Aorta (tissue), 5 donors: ENCODE data around the gene COLEC11. TPM values are rescaled to one million over a fixed set of nuclear protein-coding genes. Genes with fewer than 3 reads are reported as not detected.
"Not testable (repeated sequence)": the region's sequence is repeated elsewhere in the genome, so short reads cannot be mapped to it uniquely, and the experiment has no call there.

Experiments
- ATAC-seq: fragments of 200-7000 bp; cut with Tn5 transposase; one replicate; pipeline ENCODE4 v1.9.1; 2022; ENCODE audit warnings: moderate library complexity; ENCODE audit not compliant: low FRiP score
- DNase-seq, 2 donors: peaks; one replicate each; pipeline ENCODE4 v3.0.0-alpha.2; 2020
- H3K27ac ChIP-seq, 2 donors: one replicate each; pipeline ENCODE4 v1.5.1; 2013; ENCODE audit warnings: low read length in 2 of 2, mild to moderate bottlenecking in 2 of 2, moderate library complexity in 2 of 2, control low read depth in 1 of 2, inconsistent platforms in 1 of 2, low read depth in 1 of 2
- H3K27me3 ChIP-seq, 2 donors: one replicate each; pipeline ENCODE4 v1.6.1; 2013; ENCODE audit warnings: control low read depth in 1 of 2, low read length in 1 of 2, mild to moderate bottlenecking in 1 of 2, moderate library complexity in 1 of 2; ENCODE audit not compliant: insufficient read depth in 2 of 2, control insufficient read depth in 1 of 2
- H3K36me3 ChIP-seq, 2 donors: one replicate each; pipeline ENCODE4 v1.6.1; 2013; ENCODE audit warnings: control low read depth in 1 of 2, low read length in 1 of 2, mild to moderate bottlenecking in 1 of 2; ENCODE audit not compliant: insufficient read depth in 2 of 2, control insufficient read depth in 1 of 2
- H3K4me1 ChIP-seq, 2 donors: one replicate each; pipeline ENCODE4 v1.6.1; 2013; ENCODE audit warnings: low read length in 2 of 2, control low read depth in 1 of 2, mild to moderate bottlenecking in 1 of 2, moderate library complexity in 1 of 2; ENCODE audit not compliant: insufficient read depth in 2 of 2, control insufficient read depth in 1 of 2
- H3K4me3 ChIP-seq, 2 donors: one replicate each; pipeline ENCODE4 v1.5.1; 2013; ENCODE audit warnings: low read length in 2 of 2, control low read depth in 1 of 2, mild to moderate bottlenecking in 1 of 2
- H3K9me3 ChIP-seq: one replicate; pipeline ENCODE4 v1.6.1; 2013; ENCODE audit warnings: mild to moderate bottlenecking, low read length; ENCODE audit not compliant: control insufficient read depth
- WGBS, 2 donors: extraction: QIAGEN DNeasy Blood & Tissue Kit; methylation state at CpG; one replicate each; pipeline ENCODE4 v1.1.7; 2013; 5-methylcytosine and 5-hydroxymethylcytosine counted together
- intact Hi-C, 2 donors: fragments of 100-400 bp; cut with DNase I; formaldehyde crosslinking; loops; one replicate each; pipeline versions ENCODE4 v1.14.2 to v1.15.0; 2022
- polyA plus RNA-seq, 2 donors: library from polyadenylated mRNA; stranded (reverse); fragments of 200-250 nt; gene quantifications; one replicate each; pipeline ENCODE4 v1.2.3, GENCODE V29; 2013
- total RNA-seq, 2 donors: library from RNA; stranded (reverse); fragmentation: NEBNext Ultra II Directional; extraction: Animal tissue kit (Norgen Biotek cat#: 25700); gene quantifications; one replicate each; pipeline ENCODE4 v1.2.1, GENCODE V29; 2021
- donor health status: healthy with polysubstance abuse.
- donor health status: Bipolar disorder and iron deficiency.
- donor health status: DM: no; HTN: no; CAD: no.
- donor health status: DM: no; HTN: no; CAD: no.
- donor health status: DM: yes; HTN: yes; CAD: no.

COLEC11 gene
- total and polyA plus RNA-seq, 4 donors = 1.4 to 33.2 (median 16.5) TPM

DNA sequence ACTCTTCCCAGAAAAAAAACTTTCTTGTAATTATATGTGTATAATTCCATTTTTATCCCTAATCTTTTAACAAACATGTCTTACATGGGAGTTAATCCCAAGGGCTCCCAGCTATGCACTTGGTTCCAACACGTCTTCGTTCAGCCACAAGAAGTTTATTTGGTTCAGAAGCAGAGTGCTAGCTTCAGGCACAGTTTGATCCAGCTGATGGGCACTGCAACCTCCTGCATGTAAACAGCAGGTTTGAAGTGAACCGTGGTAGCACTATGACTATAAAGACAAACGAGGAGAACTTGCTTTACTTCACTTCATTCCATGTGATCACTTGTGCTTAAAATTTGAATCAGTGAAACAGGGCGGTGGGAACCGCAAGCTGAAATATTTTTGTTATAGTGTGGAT lies 29.8 kb upstream of the COLEC11 start:
- H3K4me1 ChIP-seq = no peaks in the 10 kb centered on the region
- no peaks in the 10 kb centered on the region for H3K9me3 ChIP-seq
- DNase-seq (no peak), ATAC-seq (no peak)
- WGBS, 2 donors = 71 to 78% methylated on average over 6 of the region's 6 CpGs
- intact Hi-C loops = no loop called here
- H3K36me3 ChIP-seq = no peaks in the 10 kb centered on the region
- H3K27me3 ChIP-seq = no peaks in the 10 kb centered on the region
- no peak overlapping the region for H3K27ac ChIP-seq
- H3K4me3 ChIP-seq = no peak overlapping the region

DNA sequence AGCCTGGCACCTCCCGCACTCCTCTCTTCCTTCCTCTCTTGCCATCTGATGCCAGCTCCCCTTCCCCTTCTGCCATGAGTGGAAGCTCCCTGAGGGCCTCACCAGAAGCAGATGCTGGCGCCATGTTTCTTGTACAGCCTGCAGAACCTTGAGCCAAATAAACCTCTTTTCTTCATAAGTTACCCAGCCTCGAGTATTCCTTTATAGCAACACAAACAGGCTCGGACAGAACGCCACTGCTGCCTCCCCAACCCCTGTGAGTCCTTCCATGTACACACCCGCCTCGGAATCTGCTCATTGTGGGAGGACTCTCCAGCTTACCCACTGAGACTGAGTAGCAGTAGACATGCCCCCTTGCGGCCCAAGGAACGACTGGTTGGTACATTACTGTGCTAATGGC lies 28.1 kb upstream of the COLEC11 start:
- intact Hi-C loops = no loop called here
- ATAC-seq = no peak
- DNase-seq = no peak
- no peaks in the 10 kb centered on the region for H3K27me3 ChIP-seq
- no peaks in the 10 kb centered on the region for H3K36me3 ChIP-seq
- H3K9me3 ChIP-seq = no peaks in the 10 kb centered on the region
- no peak overlapping the region for H3K27ac ChIP-seq
- no peak overlapping the region for H3K4me3 ChIP-seq
- WGBS, 2 donors = 92% methylated on average over 9 of the region's 9 CpGs
- no peaks in the 10 kb centered on the region for H3K4me1 ChIP-seq

DNA sequence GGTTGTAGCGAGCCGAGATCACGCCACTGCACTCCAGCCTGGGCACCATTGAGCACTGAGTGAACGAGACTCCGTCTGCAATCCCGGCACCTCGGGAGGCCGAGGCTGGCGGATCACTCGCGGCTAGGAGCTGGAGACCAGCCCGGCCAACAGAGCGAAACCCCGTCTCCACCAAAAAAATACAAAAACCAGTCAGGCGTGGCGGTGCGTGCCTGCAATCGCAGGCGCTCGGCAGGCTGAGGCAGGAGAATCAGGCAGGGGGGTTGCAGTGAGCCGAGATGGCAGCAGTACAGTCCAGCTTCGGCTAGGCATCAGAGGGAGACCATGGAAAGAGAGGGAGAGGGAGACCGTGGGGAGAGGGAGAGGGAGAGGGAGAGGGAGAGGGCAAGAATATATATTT lies 25.3 kb upstream of the COLEC11 start:
- H3K9me3 ChIP-seq, DNase-seq, intact Hi-C loops, ATAC-seq, H3K4me3 ChIP-seq, H3K4me1 ChIP-seq, H3K36me3 ChIP-seq, H3K27ac ChIP-seq, H3K27me3 ChIP-seq: not testable (repeated sequence)
- WGBS, 2 donors = 86 to 92% methylated on average over 15 to 22 of the region's 23 CpGs

DNA sequence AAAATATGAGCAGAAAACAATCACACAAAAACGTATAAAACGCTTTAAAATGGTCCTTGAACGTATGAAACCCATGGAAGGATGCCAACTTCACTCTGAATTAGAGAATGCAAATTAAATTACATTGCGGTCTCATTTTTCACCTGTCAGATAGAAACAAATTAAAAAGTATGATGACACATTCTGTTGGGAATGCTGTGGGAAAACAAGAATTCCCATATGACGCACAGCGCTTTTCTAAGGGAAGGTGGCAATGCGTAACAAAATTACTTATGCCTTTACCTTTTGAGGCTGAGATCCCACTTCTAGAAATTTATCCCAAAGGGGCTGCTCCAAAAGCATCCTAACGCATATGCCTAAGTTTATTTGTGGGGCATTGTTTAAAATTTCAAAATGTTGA lies 23.6 kb upstream of the COLEC11 start:
- no peak for DNase-seq
- H3K27me3 ChIP-seq = no peaks in the 10 kb centered on the region
- ATAC-seq = no peak
- no peak overlapping the region for H3K27ac ChIP-seq
- no peaks in the 10 kb centered on the region for H3K9me3 ChIP-seq
- no peak overlapping the region for H3K4me3 ChIP-seq
- WGBS, 2 donors = 74 to 76% methylated on average over 8 of the region's 8 CpGs
- intact Hi-C loops = no loop called here
- no peaks in the 10 kb centered on the region for H3K4me1 ChIP-seq
- H3K36me3 ChIP-seq = no peaks in the 10 kb centered on the region

DNA sequence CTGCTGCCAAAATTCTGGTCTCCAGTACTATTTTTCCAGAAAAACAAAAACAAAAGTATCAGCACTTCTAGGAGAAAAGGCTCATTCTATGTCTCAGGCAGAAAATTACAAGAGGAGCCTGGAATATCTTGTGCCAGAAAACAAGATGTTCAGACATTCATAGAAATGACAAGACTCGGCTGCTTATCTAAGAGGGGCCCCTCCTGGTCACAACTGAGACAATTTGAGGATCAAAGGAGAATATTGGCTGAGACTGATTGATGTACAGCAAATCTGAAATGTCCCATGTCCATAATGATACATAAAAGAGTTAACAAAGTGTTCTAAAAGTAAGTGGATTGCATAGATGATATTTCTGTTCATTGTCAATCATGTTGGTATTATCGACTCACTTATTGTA lies 22.3 kb upstream of the COLEC11 start:
- Histone ChIP-seq H3K4me1 (no peaks in the 10 kb centered on the region), H3K9me3 (no peaks in the 10 kb centered on the region), H3K27me3 (no peaks in the 10 kb centered on the region), H3K36me3 (no peaks in the 10 kb centered on the region), H3K27ac (no peak overlapping the region), H3K4me3 (no peak overlapping the region)
- DNase-seq (no peak), ATAC-seq (no peak)
- 66 to 72% methylated on average over 2 of the region's 2 CpGs for WGBS, 2 donors
- intact Hi-C loops = loop anchor here in 1 of 2 donors (2.0 kb wide), 1 partner anchor 14 kb away; the partner anchor contains the start of gene RNASEH1

DNA sequence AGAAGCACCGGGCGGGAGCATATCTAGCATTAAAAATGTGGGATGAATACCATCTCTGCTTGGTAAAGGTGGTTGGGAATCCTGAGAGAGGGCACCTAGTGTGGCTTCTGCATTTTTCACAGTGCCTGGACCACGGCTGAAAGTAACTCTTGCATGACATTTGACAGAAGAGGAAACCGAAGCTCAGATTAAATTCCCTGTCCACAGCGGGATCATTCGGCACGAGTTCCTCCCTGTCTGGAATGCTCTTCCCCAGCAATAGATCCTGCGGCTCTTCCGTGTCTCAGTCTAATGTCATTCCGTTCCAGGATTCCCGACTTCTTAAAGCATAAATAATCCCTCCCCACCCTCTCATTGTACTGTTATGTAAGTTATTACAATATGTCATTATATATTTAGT lies 20.8 kb upstream of the COLEC11 start:
- intact Hi-C loops = loop anchor here in 1 of 2 donors (2.0 kb wide), 1 partner anchor 55 kb away; the partner anchor contains the start of gene ADI1
- peak overlapping the region in 1 of 2 donors; percentile 17 for H3K4me3 ChIP-seq
- no peak for ATAC-seq

DNA sequence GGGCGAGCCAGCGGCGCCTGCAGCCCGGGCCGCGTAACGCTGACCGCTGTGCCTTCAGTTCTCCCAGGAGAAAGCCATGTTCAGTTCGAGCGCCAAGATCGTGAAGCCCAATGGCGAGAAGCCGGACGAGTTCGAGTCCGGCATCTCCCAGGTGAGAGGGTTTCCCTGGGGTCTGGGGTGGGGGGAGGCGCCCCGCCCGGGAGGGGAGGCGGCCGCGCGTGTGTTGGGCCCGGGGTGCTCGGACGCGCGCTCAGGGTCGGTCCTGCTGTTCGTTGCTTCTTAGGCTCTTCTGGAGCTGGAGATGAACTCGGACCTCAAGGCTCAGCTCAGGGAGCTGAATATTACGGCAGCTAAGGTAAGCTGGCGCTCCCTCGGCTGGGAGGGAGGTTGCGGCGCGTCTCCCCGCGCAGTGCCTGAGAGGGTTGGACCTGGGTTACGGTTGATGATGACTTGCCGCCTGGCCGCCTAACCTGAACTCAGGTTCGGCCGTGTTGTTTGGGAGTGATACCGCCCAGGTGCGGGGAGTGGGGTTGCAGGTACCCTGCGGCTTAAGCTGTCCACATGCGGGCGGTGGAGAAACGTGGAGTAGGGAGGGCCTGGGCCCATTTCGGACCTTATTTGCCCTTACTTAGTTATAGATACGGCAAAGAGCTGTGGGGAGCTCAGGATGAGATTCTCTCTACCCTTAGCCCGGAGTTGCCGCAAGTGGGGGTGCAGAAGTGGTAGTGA lies 19.2 kb upstream of the COLEC11 start:
- Histone ChIP-seq H3K27me3 (no peaks in the 10 kb centered on the region), H3K4me1 (peaks cover 0 to 2% of the 10 kb centered on the region in 2 donors), H3K27ac (peak overlapping the region; percentile 30 to 74), H3K9me3 (no peaks in the 10 kb centered on the region), H3K36me3 (peaks cover 8 to 15% of the 10 kb centered on the region in 2 donors), H3K4me3 (peak overlapping the region; percentile 58 to 77)
- ATAC-seq (peak; percentile 8), DNase-seq (no peak)
- intact Hi-C loops = loop anchor here in 1 of 2 donors (1.0 to 5.0 kb wide), 3 partner anchors 17 to 198 kb away; partner anchors contain the start of genes ADI1, EIPR1, RNASEH1 and TRAPPC12
- WGBS, 2 donors = 2% methylated on average over 49 to 54 of the region's 54 CpGs

More for the DNA sequence above, 20.8 kb upstream of the COLEC11 start:
- peaks cover 0 to 2% of the 10 kb centered on the region in 2 donors for H3K4me1 ChIP-seq
- 94 to 97% methylated on average over 11 of the region's 11 CpGs for WGBS, 2 donors
- DNase-seq = no peak
- no peaks in the 10 kb centered on the region for H3K9me3 ChIP-seq
- H3K36me3 ChIP-seq = peaks cover under 1 to 6% of the 10 kb centered on the region in 2 donors
- no peaks in the 10 kb centered on the region for H3K27me3 ChIP-seq
- no peak overlapping the region for H3K27ac ChIP-seq

DNA sequence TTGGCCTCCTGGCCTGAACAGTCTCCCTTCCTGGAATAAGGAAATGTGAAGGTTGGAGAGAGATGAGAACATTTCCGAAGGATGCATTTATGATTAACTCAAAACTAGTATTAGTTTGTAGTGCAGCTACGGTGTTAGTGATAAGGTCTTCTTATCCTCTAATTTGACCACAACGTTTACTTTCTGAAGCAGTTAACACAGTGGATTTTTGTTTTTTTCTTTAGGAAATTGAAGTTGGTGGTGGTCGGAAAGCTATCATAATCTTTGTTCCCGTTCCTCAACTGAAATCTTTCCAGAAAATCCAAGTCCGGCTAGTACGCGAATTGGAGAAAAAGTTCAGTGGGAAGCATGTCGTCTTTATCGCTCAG lies 18.7 kb upstream of the COLEC11 start:
- Histone ChIP-seq H3K4me3 (peak overlapping the region in 1 of 2 donors; percentile 77), H3K36me3 (peaks cover 10 to 15% of the 10 kb centered on the region in 2 donors)
- H3K9me3 ChIP-seq, H3K27me3 ChIP-seq, DNase-seq, H3K4me1 ChIP-seq, H3K27ac ChIP-seq, ATAC-seq: not testable (repeated sequence)
- WGBS, 2 donors = 74% methylated on average over 10 of the region's 10 CpGs
- intact Hi-C loops = loop anchor here in 1 of 2 donors (5.0 kb wide), 1 partner anchor 199 kb away; the partner anchor contains the start of genes EIPR1 and TRAPPC12

DNA sequence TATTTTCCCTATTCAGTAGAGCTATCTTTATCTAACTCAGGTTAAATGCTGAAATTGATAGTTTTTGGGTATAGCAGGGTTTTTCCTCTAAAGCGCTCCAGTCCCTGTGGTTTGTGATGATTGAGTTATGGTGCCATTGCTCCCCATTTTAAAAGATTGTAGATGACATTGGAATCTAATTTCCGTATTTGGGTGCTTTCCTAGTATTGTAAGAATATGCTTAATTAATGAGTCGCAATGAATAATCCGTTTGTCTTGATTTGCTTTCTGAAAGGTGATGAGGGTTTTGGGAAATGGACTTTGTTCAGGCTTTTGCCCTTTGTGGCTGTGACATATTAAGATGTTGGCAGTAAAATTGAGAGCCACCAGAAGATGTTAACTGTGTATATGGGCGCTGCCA lies 15.9 kb upstream of the COLEC11 start:
- ATAC-seq (no peak), DNase-seq (no peak)
- H3K27me3 ChIP-seq = no peaks in the 10 kb centered on the region
- intact Hi-C loops = loop anchor here in 1 of 2 donors (5.0 kb wide), 1 partner anchor 202 kb away; the partner anchor contains the start of genes EIPR1 and TRAPPC12
- 78 to 81% methylated on average over 5 of the region's 5 CpGs for WGBS, 2 donors
- no peaks in the 10 kb centered on the region for H3K9me3 ChIP-seq
- no peak overlapping the region for H3K27ac ChIP-seq
- no peak overlapping the region for H3K4me3 ChIP-seq
- H3K4me1 ChIP-seq = peaks cover 0 to 2% of the 10 kb centered on the region in 2 donors
- peaks cover 10 to 15% of the 10 kb centered on the region in 2 donors for H3K36me3 ChIP-seq
